Stimulated activated naive CD4-positive, alpha-beta T cell (primary cell): ENCODE data around the gene ALDH16A1.

Experiments
- DNase-seq, 6 experiments: peaks; one replicate each; lab custom pipeline; 2025; lab: John Stamatoyannopoulos, UW

ALDH16A1 gene

GRCh38 chr19:49488863-49489537, 36.0 kb downstream of the ALDH16A1 start:
- DNase-seq, result no peak

DNA sequence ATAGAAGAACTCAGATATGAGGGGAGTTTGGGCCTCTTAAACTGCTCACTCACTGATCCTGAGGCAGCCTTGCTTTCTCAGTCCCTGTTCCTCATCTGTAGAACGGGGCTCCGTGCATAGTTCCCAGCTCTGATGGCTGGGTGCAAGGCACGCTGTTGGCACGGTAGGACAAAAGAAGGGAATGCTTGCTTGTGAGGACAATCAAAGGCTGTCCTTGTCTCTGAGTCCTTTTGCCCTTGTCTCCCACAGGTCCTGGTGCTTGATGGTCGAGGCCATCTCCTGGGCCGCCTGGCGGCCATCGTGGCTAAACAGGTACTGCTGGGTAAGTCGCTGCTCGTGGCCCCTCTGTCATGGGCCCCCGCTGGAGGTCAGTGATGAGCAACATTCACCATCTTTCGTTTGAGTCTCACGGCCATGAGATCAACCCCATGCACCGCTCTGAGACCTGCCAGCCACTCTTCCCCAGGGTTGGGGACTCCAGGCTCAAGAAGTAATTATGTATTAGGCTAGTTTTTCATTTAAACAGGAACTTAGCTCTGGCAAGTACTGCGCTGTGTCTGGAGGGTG, 36.7 kb downstream of the ALDH16A1 start:
- DNase-seq, result no peak

DNA sequence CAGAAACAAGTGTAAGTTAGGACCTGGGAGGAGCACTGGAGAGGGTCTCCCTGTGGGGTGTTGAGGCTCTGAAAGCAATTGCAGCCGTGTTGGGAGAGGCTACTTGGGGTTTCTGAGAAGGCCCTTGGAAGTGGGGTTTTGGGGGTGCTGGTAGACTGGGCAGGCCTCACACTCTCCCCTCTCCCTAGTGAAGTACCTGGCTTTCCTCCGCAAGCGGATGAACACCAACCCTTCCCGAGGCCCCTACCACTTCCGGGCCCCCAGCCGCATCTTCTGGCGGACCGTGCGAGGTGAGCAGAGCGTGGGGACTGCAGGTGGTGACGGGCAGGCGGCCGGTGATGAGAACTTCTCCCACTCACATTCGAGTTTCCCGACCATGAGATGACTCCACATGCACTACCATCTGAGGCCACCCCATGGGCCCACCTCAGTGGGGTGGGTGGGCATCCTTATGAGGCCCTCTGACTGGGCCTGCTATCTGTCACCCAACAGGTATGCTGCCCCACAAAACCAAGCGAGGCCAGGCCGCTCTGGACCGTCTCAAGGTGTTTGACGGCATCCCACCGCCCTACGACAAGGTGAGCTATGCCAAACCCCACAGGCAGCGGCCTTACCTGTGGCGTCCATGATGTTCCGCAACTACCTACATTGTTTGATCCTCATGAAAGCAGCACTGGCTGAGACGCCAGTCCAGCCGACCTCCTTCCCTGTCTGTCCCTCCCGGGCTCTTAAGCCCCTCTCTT, 37.4 kb downstream of the ALDH16A1 start:
- DNase-seq, result no peak

DNA sequence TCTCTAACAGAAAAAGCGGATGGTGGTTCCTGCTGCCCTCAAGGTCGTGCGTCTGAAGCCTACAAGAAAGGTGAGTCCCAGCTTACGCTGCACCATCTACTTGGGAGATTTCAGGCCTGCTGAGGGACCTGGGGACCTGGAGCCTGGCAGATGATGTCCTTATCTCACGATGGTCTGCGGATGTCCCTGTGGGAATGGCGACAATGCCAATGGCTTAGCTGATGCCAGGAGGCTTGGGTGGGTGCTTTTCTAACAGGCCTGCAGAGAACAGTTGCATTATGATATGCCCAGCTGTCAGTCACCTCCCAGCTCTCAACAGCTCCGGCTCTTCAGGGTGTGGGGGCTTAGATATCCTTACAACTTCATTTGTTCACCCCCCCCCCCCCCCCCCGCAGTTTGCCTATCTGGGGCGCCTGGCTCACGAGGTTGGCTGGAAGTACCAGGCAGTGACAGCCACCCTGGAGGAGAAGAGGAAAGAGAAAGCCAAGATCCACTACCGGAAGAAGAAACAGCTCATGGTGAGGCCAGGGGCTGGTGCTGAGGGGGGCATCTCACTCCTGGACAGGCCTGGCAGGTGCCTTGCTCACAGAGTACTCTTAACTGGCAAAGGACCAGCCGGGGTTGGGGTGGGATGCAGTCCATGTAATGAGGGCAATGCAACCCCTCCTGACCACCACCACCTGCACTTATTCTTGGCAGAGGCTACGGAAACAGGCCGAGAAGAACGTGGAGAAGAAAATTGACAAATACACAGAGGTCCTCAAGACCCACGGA, 38.2 kb downstream of the ALDH16A1 start:
- no peak for DNase-seq

DNA sequence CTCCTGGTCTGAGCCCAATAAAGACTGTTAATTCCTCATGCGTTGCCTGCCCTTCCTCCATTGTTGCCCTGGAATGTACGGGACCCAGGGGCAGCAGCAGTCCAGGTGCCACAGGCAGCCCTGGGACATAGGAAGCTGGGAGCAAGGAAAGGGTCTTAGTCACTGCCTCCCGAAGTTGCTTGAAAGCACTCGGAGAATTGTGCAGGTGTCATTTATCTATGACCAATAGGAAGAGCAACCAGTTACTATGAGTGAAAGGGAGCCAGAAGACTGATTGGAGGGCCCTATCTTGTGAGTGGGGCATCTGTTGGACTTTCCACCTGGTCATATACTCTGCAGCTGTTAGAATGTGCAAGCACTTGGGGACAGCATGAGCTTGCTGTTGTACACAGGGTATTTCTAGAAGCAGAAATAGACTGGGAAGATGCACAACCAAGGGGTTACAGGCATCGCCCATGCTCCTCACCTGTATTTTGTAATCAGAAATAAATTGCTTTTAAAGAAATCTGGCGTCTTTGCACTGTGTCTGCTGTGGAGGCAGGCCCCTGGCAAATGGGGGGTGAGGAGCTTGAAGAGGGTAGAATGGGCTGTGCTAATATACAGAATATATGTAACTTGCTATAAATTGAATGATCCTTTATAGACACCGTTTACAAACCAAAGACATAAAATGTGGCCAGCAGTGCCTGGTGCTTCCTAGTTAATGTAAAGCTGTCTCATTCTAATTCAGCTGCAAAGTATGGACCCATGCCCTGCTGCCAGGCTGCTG, 39.0 kb downstream of the ALDH16A1 start:
- no peak for DNase-seq

DNA sequence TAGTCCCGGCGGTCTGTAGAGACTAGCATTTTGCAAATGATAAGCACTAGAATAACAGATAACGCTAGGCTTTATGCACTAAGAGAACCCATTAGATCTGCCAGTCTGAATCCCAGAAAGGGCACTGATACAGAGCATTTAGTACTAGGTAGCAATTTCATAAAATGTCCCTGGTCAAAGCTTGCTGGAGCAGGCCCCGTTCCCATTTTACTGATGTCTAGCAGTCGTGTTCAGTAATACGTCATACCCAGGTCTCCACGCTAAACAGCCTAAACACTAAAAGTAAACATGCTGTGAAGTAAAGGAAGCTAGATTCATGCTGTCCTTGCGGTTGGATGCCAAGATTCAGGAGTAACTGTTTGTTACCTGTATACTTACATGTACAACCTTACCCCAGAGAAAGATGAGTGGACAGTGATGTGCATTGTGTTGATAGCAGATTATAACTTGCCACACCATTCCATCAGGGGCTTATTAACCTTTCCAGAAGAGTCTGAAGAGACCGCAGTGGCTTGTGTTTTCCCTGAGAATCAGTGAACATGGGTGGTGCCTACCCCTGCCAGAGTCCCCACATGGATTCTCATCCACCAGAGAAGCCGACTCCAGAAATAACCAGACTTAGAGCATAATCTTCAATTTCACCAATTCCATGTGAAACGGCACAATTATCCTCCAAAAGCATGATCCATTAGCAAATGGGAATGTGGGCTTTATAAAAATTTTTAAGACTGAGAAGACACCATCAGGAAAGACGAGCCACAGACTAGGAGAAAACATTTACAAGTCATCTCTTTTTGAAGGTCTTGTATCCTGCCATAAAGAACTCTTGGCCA, 39.8 kb downstream of the ALDH16A1 start:
- peak in 1 of 6 experiments; percentile 44 for DNase-seq

GRCh38 chr19:49496574-49497008, 43.6 kb downstream of the ALDH16A1 start:
- DNase-seq, result peak in 1 of 6 experiments; percentile 72

GRCh38 chr19:49497047-49497788, 44.2 kb downstream of the ALDH16A1 start:
- peak; percentile 71 to 78 (median 74) for DNase-seq

- DNase-seq, result peak in 2 of 6 experiments; percentile 28 to 45
These were observed 44.7 kb downstream of the ALDH16A1 start for GRCh38 chr19:49497789-49498103.

DNA sequence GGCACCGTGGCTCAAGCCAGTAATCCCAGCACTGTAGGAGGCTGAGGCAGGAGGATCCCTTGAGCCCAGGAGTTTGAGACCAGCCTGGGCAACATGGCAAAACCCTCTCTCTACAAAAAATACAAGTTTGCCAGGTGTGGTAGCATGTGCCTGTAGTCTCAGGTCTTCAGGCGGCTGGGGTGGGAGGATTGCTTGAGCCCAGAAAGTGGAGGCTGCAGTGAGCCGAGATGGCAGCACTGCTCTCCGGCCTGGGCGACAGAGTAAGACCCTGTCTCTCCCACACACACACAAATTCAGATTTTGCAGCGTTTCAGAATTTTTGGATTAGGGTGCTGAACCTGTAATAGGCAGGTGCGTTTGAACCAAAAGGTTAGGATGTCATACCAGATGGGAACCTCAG, 45.5 kb downstream of the ALDH16A1 start:
- no peak for DNase-seq

- peak in 3 of 6 experiments; percentile 23 to 41 (median 33) for DNase-seq
These were observed 46.1 kb downstream of the ALDH16A1 start for GRCh38 chr19:49499030-49499670.

- peak; percentile 29 to 78 (median 56) for DNase-seq
These were observed 50.0 kb downstream of the ALDH16A1 start for GRCh38 chr19:49502866-49503581.

GRCh38 chr19:49503582-49503962, 50.5 kb downstream of the ALDH16A1 start:
- DNase-seq, result no peak

- peak; percentile 62 to 86 (median 74) for DNase-seq
These were observed 53.6 kb downstream of the ALDH16A1 start for GRCh38 chr19:49506575-49507105.

DNA sequence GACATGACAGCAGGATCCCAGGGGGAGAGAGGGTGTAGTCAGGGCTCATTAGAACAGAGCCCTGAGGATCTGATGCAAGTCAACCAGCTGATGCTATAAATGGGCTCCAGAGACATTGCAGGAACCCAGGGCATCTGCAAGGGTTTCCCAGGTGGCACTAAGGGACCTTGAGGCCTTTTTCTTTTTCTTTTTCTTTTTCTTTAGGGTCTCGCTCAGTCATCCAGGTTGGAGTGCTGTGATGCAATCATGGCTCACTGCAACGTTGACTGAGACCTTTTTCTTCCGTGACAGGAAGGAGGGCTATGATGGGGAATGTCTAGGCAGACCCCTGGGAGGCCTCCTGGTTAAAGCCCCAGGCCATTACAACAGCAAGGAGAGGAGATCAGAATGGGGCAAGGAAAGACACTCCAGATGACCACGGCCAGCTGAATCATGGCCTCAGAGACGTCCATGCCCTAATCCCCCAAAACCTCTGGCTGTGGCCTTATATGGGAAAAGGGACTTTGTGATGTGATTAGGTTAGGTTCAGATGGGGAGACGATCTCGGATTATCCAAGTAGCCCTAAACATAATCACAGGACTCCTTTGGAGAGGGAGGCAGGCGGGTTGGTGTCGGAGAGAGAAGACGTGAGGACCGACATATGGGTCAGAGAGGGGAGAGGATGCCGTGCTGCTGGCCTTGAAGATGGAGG, 54.9 kb downstream of the ALDH16A1 start:
- no peak for DNase-seq

GRCh38 chr19:49512970-49513745, 60.1 kb downstream of the ALDH16A1 start:
- DNase-seq, result peak in 2 of 6 experiments; percentile 21 to 45

DNA sequence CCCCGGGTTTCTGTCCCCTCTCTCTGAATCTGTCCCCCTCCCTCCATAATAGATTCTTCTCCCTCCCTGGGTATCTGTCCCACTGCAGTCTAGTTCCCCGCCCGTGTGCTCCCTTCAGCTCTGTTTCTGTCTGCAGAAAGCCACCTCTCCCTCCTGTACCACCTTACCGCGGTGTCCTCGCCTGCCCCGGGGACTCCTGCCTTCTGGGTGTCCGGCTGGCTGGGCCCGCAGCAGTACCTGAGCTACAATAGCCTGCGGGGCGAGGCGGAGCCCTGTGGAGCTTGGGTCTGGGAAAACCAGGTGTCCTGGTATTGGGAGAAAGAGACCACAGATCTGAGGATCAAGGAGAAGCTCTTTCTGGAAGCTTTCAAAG, 60.7 kb downstream of the ALDH16A1 start:
- no peak for DNase-seq
